ENCODE results near the gene NUDT7. TPM values are rescaled to one million over a fixed set of nuclear protein-coding genes. Genes with fewer than 3 reads are reported as not detected.

Gene NUDT7
- total RNA-seq, 1 donor from 2014 or later = 3.5 TPM

- H3K27ac Mint-ChIP-seq (ENCODE audit: unreplicated experiment) = no peak overlapping the region
- Histone ChIP-seq H3K9me3 (ENCODE audit: insufficient read depth, low read depth, low read length) (no peaks in the 10 kb centered on the region), H2AFZ (ENCODE audit: low read depth, low read length) (peak overlapping the region; percentile 39), H3K4me2 (ENCODE audit: low read length) (peak overlapping the region; percentile 56), H3K9ac (ENCODE audit: low read length) (no peak overlapping the region), H3K27ac (ENCODE audit: low read depth, low read length) (no peak overlapping the region), H4K20me1 (ENCODE audit: insufficient read depth, low read length) (no peaks in the 10 kb centered on the region), H3K4me3 (ENCODE audit: insufficient read depth, low read depth, low read length) (no peak overlapping the region), H3K36me3 (ENCODE audit: insufficient read depth, low read length) (no peaks in the 10 kb centered on the region), H3K4me1 (ENCODE audit: insufficient read depth, low read length) (peaks cover 7% of the 10 kb centered on the region), H3K27me3 (ENCODE audit: insufficient read depth, low read length) (no peaks in the 10 kb centered on the region), H3K79me2 (ENCODE audit: insufficient read depth, low read length) (no peaks in the 10 kb centered on the region)
- TF ChIP-seq EZH2 (IDR thresholded peaks at IDR 0.05; ENCODE audit: insufficient read depth, low read length) (no peak), CTCF (IDR thresholded peaks at IDR 0.05; ENCODE audit: insufficient read depth, low read depth, low read length) (no peak)
- H3K9me3 Mint-ChIP-seq (ENCODE audit: unreplicated experiment) = no peaks in the 10 kb centered on the region
- H3K27me3 Mint-ChIP-seq (ENCODE audit: low read depth, unreplicated experiment) = no peaks in the 10 kb centered on the region
- peak; percentile 34 for FAIRE-seq
- no peaks in the 10 kb centered on the region for H3K36me3 Mint-ChIP-seq (ENCODE audit: low read depth, unreplicated experiment)
- H3K4me1 Mint-ChIP-seq (ENCODE audit: low read depth, unreplicated experiment) = peaks cover 5% of the 10 kb centered on the region
- H3K4me3 Mint-ChIP-seq (ENCODE audit: unreplicated experiment) = no peak overlapping the region
- DNase-seq (ENCODE audit: low read depth) = peak; percentile 80
Measured at GRCh38 chr16:77732241-77732946, 10.1 kb downstream of the NUDT7 start.

GRCh38 chr16:77736879-77737278 is 14.6 kb downstream of the NUDT7 start:
- Histone ChIP-seq H3K36me3 (ENCODE audit: insufficient read depth, low read length) (no peaks in the 10 kb centered on the region), H2AFZ (ENCODE audit: low read depth, low read length) (no peak overlapping the region), H3K4me1 (ENCODE audit: insufficient read depth, low read length) (peaks cover 7% of the 10 kb centered on the region), H4K20me1 (ENCODE audit: insufficient read depth, low read length) (no peaks in the 10 kb centered on the region), H3K27ac (ENCODE audit: low read depth, low read length) (no peak overlapping the region), H3K9me3 (ENCODE audit: insufficient read depth, low read depth, low read length) (no peaks in the 10 kb centered on the region), H3K4me3 (ENCODE audit: insufficient read depth, low read depth, low read length) (no peak overlapping the region), H3K4me2 (ENCODE audit: low read length) (no peak overlapping the region), H3K9ac (ENCODE audit: low read length) (no peak overlapping the region), H3K79me2 (ENCODE audit: insufficient read depth, low read length) (no peaks in the 10 kb centered on the region), H3K27me3 (ENCODE audit: insufficient read depth, low read length) (no peaks in the 10 kb centered on the region)
- Mint-ChIP-seq H3K4me1 (ENCODE audit: low read depth, unreplicated experiment) (peaks cover 5% of the 10 kb centered on the region), H3K27ac (ENCODE audit: unreplicated experiment) (no peak overlapping the region), H3K27me3 (ENCODE audit: low read depth, unreplicated experiment) (no peaks in the 10 kb centered on the region), H3K36me3 (ENCODE audit: low read depth, unreplicated experiment) (no peaks in the 10 kb centered on the region), H3K9me3 (ENCODE audit: unreplicated experiment) (no peaks in the 10 kb centered on the region), H3K4me3 (ENCODE audit: unreplicated experiment) (no peak overlapping the region)
- DNase-seq (ENCODE audit: low read depth) (no peak), FAIRE-seq (no peak)
- TF ChIP-seq EZH2 (IDR thresholded peaks at IDR 0.05; ENCODE audit: insufficient read depth, low read length) = no peak
- no peak for TF ChIP-seq CTCF (IDR thresholded peaks at IDR 0.05; ENCODE audit: insufficient read depth, low read depth, low read length)

Data from astrocyte (in vitro differentiated cells and primary cell).